HuH-7.5 (cell line): ENCODE data around the gene CLPTM1L.
"Not testable (repeated sequence)": the region's sequence is repeated elsewhere in the genome, so short reads cannot be mapped to it uniquely, and the experiment has no call there.

Experiments used
- DNase-seq: peaks from one replicate; pipeline ENCODE4 v3.0.0; 2011; ENCODE audit warnings: low spot score

CLPTM1L gene

DNA sequence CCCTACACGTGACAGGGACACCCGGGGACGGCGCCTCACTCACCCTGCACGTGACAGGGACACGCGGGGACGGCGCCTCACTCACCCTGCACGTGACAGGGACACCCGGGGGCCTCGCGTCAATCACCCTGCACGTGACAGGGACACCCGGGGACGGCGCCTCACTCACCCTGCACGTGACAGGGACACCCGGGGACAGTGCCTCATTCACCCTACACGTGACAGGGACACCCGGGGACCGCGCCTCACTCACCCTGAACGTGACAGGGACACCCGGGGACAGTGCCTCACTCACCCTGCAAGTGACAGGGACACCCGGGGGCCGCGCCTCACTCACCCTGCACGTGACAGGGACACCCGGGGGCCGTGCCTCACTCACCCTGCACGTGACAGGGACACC is 55.3 kb downstream of the CLPTM1L start:
- DNase-seq: not testable (repeated sequence)

- DNase-seq: no peak
These were observed 56.2 kb downstream of the CLPTM1L start for GRCh38 chr5:1288439-1289335.

DNA sequence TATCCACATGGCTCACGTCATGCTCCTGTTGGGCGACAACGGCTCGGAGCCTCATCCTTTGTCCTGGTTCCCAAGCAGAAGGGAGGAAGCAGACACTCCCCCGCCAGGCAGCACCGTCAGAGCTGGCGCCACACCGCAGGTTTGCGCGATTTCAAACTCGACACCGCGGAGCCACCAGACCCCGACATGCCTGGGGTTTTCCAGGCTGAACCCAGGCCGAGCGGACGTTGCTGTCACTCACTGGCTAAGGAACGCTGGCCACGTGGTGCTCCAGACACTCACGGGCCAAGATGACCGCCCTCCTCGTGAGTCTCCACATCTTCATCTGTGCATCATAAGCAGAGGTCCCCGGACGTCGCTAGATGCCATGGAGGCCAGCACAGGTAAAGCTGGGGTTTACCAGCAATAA is 59.0 kb downstream of the CLPTM1L start:
- DNase-seq: no peak

- DNase-seq: no peak
These were observed 59.8 kb downstream of the CLPTM1L start for GRCh38 chr5:1285141-1285540.

DNA sequence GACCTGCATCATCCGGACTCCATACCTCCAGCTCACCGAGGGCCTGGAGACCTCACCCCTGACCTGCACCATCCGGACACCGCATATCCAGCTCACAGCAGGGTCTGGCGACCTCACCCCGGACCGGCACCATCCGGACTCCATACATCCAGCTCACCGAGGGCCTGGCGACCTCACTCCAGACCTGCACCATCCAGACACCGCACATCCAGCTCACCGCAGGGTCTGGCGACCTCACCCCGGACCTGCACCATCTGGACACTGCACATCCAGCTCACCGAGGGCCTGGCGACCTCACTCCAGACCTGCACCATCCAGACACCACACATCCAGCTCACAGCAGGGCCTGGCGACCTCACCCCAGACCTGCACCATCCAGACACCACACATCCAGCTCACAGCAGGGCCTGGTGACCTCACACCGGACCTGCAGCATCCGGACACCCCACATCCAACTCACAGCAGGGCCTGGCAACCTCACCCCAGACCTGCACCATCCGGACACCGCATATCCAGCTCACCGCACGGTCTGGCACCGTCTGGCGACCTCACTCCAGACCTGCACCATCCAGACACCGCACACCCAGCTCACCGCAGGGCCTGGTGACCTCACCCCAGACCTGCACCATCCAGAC is 60.4 kb downstream of the CLPTM1L start:
- DNase-seq: not testable (repeated sequence)

GRCh38 chr5:1283729-1284041 is 61.2 kb downstream of the CLPTM1L start:
- DNase-seq: not testable (repeated sequence)

GRCh38 chr5:1282993-1283728 is 61.7 kb downstream of the CLPTM1L start:
- DNase-seq: not testable (repeated sequence)

GRCh38 chr5:1282131-1282992 is 62.5 kb downstream of the CLPTM1L start:
- DNase-seq: no peak

- DNase-seq: no peak
These were observed 63.6 kb downstream of the CLPTM1L start for GRCh38 chr5:1281038-1281882.

DNA sequence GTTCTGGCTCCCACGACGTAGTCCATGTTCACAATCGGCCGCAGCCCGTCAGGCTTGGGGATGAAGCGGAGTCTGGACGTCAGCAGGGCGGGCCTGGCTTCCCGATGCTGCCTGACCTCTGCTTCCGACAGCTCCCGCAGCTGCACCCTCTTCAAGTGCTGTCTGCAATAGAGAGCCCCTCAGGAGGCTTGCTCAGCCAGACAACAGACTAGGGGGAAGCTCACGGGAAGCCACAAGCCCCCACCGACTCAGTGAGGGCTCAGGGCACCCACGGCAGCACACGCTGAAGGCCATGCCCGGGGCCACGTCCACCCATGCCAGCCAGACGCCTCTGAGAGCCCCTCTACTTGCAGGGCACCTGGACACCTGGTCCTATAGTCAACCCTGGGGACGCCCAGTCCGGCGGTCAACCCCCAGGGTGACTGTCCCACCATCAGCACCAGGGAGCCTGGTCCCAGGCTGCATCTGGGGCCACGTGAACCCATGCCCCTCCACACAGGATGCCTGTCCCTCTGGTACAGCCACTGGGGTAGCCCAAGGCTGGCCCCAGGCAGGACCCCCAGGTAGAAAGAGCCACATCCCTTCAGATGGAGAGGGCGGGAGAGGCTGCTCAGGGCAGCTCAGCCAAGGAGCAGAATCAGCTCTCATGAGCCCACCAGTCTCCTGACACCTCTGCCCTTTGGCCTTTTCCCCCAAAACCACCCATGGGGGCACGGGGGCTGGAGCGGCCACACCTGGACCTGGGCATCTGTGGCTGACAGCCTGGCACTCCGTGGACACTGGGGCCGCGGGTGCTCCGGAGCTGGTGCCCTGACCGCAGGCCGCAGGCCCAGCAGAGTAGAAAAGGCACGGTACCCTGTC is 64.5 kb downstream of the CLPTM1L start:
- no peak for DNase-seq

GRCh38 chr5:1279443-1280151 is 65.3 kb downstream of the CLPTM1L start:
- no peak for DNase-seq

DNA sequence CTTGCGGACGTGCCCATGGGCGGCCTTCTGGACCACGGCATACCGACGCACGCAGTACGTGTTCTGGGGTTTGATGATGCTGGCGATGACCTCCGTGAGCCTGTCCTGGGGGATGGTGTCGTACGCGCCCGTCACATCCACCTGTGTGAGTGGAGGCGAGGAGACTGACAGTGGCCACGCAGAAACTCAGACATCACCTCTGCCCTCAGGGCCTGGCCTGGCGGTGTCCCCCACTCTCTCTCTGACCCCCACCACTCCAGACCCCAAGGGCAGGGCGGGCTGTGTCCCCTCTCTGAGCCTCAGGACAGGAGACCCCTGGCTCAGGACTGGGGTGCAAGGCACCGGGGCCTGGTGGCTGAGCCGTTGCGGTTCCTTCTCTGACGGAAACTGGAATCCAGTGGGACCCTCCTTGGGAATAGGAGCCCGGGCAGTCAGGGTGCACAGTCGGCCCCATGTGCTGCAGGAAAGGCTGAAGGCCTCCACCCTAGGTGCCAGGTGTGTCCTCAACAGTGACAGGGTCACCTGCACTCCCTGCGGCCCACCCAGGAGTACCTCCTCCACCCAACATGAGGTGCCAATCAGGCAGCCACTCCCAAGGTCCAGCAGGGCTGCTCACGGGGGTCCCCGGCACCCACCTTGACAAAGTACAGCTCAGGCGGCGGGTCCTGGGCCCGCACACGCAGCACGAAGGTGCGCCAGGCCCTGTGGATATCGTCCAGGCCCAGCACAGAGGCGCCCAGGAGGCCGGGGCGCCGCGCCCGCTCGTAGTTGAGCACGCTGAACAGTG is 66.0 kb downstream of the CLPTM1L start:
- no peak for DNase-seq

GRCh38 chr5:1278216-1278615 is 66.7 kb downstream of the CLPTM1L start:
- no peak for DNase-seq

DNA sequence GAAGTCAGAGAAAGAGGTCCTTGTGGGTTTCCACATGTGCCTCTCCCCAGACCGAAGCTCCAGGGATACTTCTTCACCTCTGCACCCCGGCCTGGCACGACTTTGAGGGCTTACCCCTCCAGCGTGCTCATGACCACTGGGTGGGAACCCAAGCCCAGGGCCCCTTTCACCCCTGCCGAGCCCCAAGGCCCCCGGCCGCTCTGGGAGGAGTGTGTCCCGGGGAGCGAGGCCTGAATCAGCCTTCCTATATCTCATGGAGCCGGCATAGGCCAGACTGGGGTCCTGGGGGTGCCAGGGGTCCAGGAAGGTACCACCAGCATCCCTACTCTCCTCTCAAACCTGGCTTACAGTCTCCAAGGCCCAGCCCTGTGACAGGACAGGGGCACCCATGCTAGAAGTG is 67.1 kb downstream of the CLPTM1L start:
- DNase-seq: no peak

DNA sequence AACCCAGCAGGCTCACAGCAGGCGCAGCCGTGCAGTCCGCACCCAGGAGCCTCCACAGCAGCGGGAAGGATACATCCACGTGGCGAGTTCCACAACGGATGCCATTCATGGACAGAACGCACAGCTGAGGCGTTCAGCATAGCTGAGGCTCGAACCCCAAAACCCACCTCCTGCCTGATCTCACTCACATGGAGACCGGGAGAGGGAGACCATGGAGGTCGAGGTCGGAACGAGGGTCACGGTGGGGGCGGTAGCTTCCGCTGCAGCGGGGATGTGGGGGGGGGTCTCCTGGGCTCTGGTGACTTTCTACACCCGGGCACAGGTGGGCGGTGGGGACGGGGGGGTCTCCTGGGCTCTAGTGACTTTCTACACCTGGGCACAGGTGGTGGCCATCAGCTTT is 67.6 kb downstream of the CLPTM1L start:
- no peak for DNase-seq

DNA sequence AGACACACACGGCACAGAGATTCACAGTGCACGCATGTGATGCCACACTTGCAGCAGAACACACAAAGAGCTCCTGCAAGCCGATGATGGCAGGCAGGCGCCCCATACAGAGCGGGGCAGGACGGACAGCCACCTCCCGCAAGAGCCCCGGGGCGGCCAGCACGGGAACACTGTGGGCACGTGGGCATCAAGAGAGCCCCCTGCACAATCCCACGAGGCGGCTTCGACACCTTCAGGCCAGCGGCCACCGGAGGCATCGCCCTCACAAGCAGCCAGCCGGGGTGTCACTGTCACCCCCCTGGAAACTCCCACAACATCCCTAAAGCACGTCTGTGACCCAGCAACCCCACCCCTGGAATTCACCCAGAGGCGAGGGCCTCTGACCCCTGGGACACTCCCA is 68.0 kb downstream of the CLPTM1L start:
- no peak for DNase-seq

DNA sequence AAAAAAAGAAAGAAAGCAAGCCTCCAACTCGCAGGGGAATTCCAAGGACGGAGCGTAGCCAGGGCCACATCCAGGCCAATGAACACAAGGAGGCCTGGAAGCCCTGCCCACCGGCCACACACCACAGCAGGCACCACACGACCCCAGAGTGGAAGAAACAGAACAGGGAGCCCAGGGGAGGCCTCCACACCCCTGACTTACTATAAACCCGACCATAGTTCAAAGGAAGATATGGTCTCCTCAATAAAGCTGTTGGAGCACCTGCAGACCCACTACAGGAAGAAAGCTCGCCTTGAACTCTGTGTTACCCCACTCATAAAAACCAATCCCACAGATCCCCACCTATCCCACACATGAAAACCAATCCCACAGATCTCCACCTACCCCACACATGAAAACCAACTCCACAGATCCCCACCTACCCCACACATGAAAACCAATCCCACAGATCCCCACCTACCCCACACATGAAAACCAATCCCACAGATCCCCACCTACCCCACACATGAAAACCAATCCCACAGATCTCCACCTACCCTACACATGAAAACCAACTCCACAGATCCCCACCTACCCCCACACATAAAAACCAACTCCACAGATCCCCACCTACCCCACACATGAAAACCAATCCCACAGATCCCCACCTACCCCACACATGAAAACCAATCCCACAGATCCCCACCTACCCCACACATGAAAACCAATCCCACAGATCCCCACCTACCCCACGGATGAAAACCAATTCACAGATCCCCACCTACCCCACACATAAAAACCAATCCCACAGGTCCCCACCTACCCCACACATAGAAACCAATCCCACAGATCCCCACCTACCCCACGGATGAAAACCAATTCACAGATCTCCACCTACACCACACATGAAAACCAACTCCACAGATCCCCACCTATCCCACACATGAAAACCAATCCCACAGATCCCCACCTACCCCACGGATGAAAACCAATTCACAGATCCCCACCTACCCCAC is 69.2 kb downstream of the CLPTM1L start:
- not testable (repeated sequence) for DNase-seq
